ENCODE measurements around the gene DIO3. TPM values are rescaled to one million over a fixed set of nuclear protein-coding genes. Genes with fewer than 3 reads are reported as not detected.

Gene DIO3
- total and polyA plus RNA-seq, 2 donors (not counting 1 experiment from before 2014, with no cell fraction given), result not detected

DNA sequence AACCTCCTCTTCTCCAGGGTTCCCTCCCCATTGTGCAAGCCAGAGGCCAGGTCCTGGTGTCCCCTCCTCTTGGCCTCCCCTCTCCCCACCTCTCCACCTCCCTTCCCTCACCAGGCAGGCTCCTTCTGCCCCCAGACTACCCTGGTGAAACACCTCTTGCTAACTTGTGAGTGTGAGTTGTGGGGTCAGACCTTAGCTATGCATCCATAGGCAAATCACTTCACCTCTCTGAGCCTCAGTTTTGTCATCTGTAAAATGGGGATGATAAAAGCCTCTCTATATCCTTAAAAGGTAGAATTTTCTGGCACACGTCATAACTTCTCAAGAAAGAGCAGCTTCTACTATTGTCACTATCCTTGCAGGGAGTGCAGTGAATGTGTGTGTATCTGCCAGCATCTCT, 7.9 kb upstream of the DIO3 start:
- H3K27ac Mint-ChIP-seq, result no peak overlapping the region
- WGBS (ENCODE audit: insufficient coverage), result no CpG with 5 or more reads among the region's 1 CpG
- POLR2A ChIA-PET, result no interaction called here

GRCh38 chr14:101553931-101554330, 7.4 kb upstream of the DIO3 start:
- Histone ChIP-seq H4K20me1 (ENCODE audit: control insufficient read depth, insufficient read depth, low read length, poor library complexity, severe bottlenecking) (no peaks in the 10 kb centered on the region), H2AFZ (ENCODE audit: insufficient read depth, low read depth, low read length, poor library complexity, severe bottlenecking) (no peak overlapping the region), H3K9me3 (ENCODE audit: control extremely low read depth in 1 of 3, control insufficient read depth in 2 of 3, insufficient read depth in 1 of 3, low read length in 2 of 3) (peaks cover 0 to 2% (median 0%) of the 10 kb centered on the region in 3 donors), H3K4me2 (replicated peaks; ENCODE audit: low read depth, low read length, poor library complexity, severe bottlenecking) (no peak overlapping the region), H3K27ac (ENCODE audit: low read length in 2 of 2) (no peak overlapping the region), H3K9ac (ENCODE audit: low read length) (no peak overlapping the region), H3K4me3 (ENCODE audit: control extremely low read depth in 1 of 5, extremely low read depth in 1 of 5, insufficient read depth in 1 of 5, low read depth in 2 of 5, low read length in 4 of 5) (no peak overlapping the region), H3K27me3 (replicated peaks in 1 of 4; ENCODE audit: control extremely low read depth in 1 of 4, control insufficient read depth in 3 of 4, insufficient read depth in 4 of 4, low read length in 3 of 4) (peaks cover 0 to 22% (median 1%) of the 10 kb centered on the region in 4 experiments), H3K36me3 (replicated peaks in 1 of 2; ENCODE audit: control extremely low read depth in 1 of 2, control insufficient read depth in 1 of 2, extremely low read depth in 1 of 2, insufficient read depth in 2 of 2, low read length in 1 of 2) (no peaks in the 10 kb centered on the region), H3K4me1 (ENCODE audit: control insufficient read depth in 2 of 2, insufficient read depth in 2 of 2, low read length in 2 of 2) (no peaks in the 10 kb centered on the region), H3K79me2 (ENCODE audit: control insufficient read depth, insufficient read depth, low read length) (no peaks in the 10 kb centered on the region)
- 85% methylated on average over 6 of the region's 6 CpGs for WGBS (ENCODE audit: insufficient coverage)
- H3K27ac Mint-ChIP-seq, result no peak overlapping the region
- H3K4me1 Mint-ChIP-seq, result no peaks in the 10 kb centered on the region
- H3K4me3 Mint-ChIP-seq, result no peak overlapping the region
- TF ChIP-seq EZH2 (IDR thresholded peaks at IDR 0.05; ENCODE audit: borderline replicate concordance, insufficient read depth, low read depth, low read length, poor library complexity, severe bottlenecking), result no peak
- TF ChIP-seq, protein P1, sequence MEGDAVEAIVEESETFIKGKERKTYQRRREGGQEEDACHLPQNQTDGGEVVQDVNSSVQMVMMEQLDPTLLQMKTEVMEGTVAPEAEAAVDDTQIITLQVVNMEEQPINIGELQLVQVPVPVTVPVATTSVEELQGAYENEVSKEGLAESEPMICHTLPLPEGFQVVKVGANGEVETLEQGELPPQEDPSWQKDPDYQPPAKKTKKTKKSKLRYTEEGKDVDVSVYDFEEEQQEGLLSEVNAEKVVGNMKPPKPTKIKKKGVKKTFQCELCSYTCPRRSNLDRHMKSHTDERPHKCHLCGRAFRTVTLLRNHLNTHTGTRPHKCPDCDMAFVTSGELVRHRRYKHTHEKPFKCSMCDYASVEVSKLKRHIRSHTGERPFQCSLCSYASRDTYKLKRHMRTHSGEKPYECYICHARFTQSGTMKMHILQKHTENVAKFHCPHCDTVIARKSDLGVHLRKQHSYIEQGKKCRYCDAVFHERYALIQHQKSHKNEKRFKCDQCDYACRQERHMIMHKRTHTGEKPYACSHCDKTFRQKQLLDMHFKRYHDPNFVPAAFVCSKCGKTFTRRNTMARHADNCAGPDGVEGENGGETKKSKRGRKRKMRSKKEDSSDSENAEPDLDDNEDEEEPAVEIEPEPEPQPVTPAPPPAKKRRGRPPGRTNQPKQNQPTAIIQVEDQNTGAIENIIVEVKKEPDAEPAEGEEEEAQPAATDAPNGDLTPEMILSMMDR (IDR thresholded peaks at IDR 0.05), result no peak
- ATAC-seq (ENCODE audit: low read depth), result no peak
- no peak for DNase-seq
- peaks cover 16% of the 10 kb centered on the region for H3K27me3 Mint-ChIP-seq
- intact Hi-C loops (cut with micrococcal nuclease), result no loop called here
- POLR2A ChIA-PET, result no interaction called here
- no peaks in the 10 kb centered on the region for H3K9me3 Mint-ChIP-seq (ENCODE audit: insufficient read depth)
- CTCF ChIA-PET, result no interaction called here

More for the DNA sequence above, 7.9 kb upstream of the DIO3 start:
- no peak overlapping the region for H3K9ac ChIP-seq (ENCODE audit: low read length)
- H3K27me3 Mint-ChIP-seq, result peaks cover 11% of the 10 kb centered on the region
- no peak overlapping the region for H3K27ac ChIP-seq (ENCODE audit: low read length in 2 of 2)
- intact Hi-C loops (cut with micrococcal nuclease), result no loop called here
- H3K9me3 ChIP-seq (ENCODE audit: control extremely low read depth in 1 of 3, control insufficient read depth in 2 of 3, insufficient read depth in 1 of 3, low read length in 2 of 3), result peaks cover 0 to 5% (median 0%) of the 10 kb centered on the region in 3 donors
- no peak overlapping the region for H2AFZ ChIP-seq (ENCODE audit: insufficient read depth, low read depth, low read length, poor library complexity, severe bottlenecking)
- H3K9me3 Mint-ChIP-seq (ENCODE audit: insufficient read depth), result no peaks in the 10 kb centered on the region
- H3K4me1 ChIP-seq (ENCODE audit: control insufficient read depth in 2 of 2, insufficient read depth in 2 of 2, low read length in 2 of 2), result no peaks in the 10 kb centered on the region
- H3K27me3 ChIP-seq (replicated peaks in 1 of 4; ENCODE audit: control extremely low read depth in 1 of 4, control insufficient read depth in 3 of 4, insufficient read depth in 4 of 4, low read length in 3 of 4), result peaks cover 0 to 20% (median under 1%) of the 10 kb centered on the region in 4 experiments
- ATAC-seq (ENCODE audit: low read depth) (no peak), DNase-seq (no peak)
- H3K4me2 ChIP-seq (replicated peaks; ENCODE audit: low read depth, low read length, poor library complexity, severe bottlenecking), result no peak overlapping the region
- H3K36me3 ChIP-seq (replicated peaks in 1 of 2; ENCODE audit: control extremely low read depth in 1 of 2, control insufficient read depth in 1 of 2, extremely low read depth in 1 of 2, insufficient read depth in 2 of 2, low read length in 1 of 2), result no peaks in the 10 kb centered on the region
- TF ChIP-seq, protein P1 (IDR thresholded peaks at IDR 0.05), result no peak
- H3K4me3 ChIP-seq (ENCODE audit: control extremely low read depth in 1 of 5, extremely low read depth in 1 of 5, insufficient read depth in 1 of 5, low read depth in 2 of 5, low read length in 4 of 5), result no peak overlapping the region
- CTCF ChIA-PET, result no interaction called here
- H4K20me1 ChIP-seq (ENCODE audit: control insufficient read depth, insufficient read depth, low read length, poor library complexity, severe bottlenecking), result no peaks in the 10 kb centered on the region
- no peaks in the 10 kb centered on the region for H3K4me1 Mint-ChIP-seq
- no peak overlapping the region for H3K4me3 Mint-ChIP-seq
- no peaks in the 10 kb centered on the region for H3K79me2 ChIP-seq (ENCODE audit: control insufficient read depth, insufficient read depth, low read length)
